Stomach smooth muscle (tissue), 2 donors: ENCODE results near the gene PDZD4.

Experiments used
- H3K27ac ChIP-seq: one replicate; pipeline ENCODE4 v1.7.0; 2013; ENCODE audit warnings: mild to moderate bottlenecking, low read length, inconsistent platforms
- H3K27me3 ChIP-seq, 2 donors: one replicate each; pipeline ENCODE4 v1.7.0; 2013; ENCODE audit warnings: low read length in 2 of 2; ENCODE audit not compliant: insufficient read depth in 2 of 2, control insufficient read depth in 1 of 2
- H3K36me3 ChIP-seq, 2 donors: one replicate each; pipeline ENCODE4 v1.7.0; 2013; ENCODE audit warnings: low read length in 2 of 2; ENCODE audit not compliant: control insufficient read depth in 2 of 2, insufficient read depth in 2 of 2
- H3K4me1 ChIP-seq: one replicate; pipeline ENCODE4 v1.7.0; 2013; ENCODE audit warnings: low read length; ENCODE audit not compliant: control insufficient read depth, insufficient read depth
- H3K4me3 ChIP-seq, 2 donors: one replicate each; pipeline ENCODE4 v1.7.0; 2013; ENCODE audit warnings: low read length in 2 of 2
- H3K9ac ChIP-seq, 2 donors: one replicate each; pipeline ENCODE4 v1.7.0; 2013; ENCODE audit warnings: low read length in 2 of 2, mild to moderate bottlenecking in 1 of 2
- H3K9me3 ChIP-seq, 2 donors: one replicate each; pipeline ENCODE4 v1.7.0; 2013; ENCODE audit warnings: low read length in 2 of 2; ENCODE audit not compliant: control insufficient read depth in 2 of 2
- donor health status: healthy.
- donor health status: Pancreatic carcinoma.

Gene PDZD4

DNA sequence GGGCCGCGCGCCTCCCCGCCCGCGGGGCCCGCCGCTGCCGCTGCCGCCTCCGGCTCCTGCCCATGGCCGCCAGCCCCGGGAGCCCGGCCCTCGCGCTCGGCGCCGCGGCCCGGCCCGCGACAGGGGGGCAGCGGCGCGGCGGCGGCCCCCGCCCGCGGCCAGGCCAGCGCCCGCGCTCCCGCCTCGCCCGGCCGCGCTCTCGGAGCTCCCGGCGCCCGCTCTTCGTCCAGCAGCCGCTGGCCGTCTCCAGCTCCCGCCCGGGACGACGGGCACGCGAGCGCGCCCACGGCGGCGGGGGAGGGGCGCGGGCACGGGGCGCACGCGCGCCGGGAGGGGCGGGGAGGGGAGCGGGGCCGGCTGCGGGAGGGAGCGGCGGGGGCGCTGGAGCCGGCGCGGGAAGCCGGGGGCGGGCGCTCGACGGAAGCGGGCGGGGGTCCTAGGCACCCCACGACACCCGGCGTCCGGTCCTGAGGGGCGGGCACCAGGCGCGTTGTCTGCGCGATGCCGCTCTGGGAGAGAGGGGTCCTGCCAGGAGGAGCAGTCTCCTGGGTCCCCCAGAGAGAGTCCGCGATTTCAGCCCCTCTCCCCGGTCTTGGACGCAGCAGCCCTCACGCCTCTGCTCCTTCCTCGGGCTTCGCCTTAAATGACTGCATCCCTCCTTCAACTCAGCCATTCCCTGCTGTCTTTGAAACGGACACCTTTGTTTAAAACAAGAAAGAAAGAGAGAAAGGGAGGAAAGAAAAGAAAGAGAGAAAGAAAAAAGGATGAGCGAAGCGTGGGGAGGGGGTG, 490 bp upstream of the PDZD4 start:
- peaks cover 0 to 17% of the 10 kb centered on the region in 2 donors for H3K27me3 ChIP-seq
- no peaks in the 10 kb centered on the region for H3K9me3 ChIP-seq
- peaks cover 9% of the 10 kb centered on the region for H3K4me1 ChIP-seq
- peak overlapping the region in 1 of 2 donors; percentile 52 for H3K4me3 ChIP-seq
- H3K27ac ChIP-seq, result no peak overlapping the region
- no peak overlapping the region for H3K9ac ChIP-seq
- H3K36me3 ChIP-seq, result no peaks in the 10 kb centered on the region

DNA sequence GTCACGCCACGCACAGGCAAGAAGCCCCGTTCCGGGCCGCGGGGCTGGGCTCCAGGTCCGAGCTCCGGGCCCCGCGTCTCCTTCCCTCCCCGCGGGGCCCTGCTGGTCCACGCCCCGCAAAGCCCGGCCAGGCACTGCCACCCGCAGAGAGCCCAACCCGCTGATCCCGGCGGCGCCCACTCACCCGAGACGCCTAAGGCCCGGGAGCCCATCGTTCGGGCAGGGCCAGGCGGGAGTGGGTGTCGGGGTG, 870 bp downstream of the PDZD4 start:
- Histone ChIP-seq H3K4me1 (peaks cover 9% of the 10 kb centered on the region), H3K9ac (peak overlapping the region in 1 of 2 donors; percentile 33), H3K4me3 (peak overlapping the region; percentile 57 to 68), H3K27me3 (peaks cover 0 to 17% of the 10 kb centered on the region in 2 donors), H3K9me3 (no peaks in the 10 kb centered on the region), H3K36me3 (no peaks in the 10 kb centered on the region), H3K27ac (no peak overlapping the region)

DNA sequence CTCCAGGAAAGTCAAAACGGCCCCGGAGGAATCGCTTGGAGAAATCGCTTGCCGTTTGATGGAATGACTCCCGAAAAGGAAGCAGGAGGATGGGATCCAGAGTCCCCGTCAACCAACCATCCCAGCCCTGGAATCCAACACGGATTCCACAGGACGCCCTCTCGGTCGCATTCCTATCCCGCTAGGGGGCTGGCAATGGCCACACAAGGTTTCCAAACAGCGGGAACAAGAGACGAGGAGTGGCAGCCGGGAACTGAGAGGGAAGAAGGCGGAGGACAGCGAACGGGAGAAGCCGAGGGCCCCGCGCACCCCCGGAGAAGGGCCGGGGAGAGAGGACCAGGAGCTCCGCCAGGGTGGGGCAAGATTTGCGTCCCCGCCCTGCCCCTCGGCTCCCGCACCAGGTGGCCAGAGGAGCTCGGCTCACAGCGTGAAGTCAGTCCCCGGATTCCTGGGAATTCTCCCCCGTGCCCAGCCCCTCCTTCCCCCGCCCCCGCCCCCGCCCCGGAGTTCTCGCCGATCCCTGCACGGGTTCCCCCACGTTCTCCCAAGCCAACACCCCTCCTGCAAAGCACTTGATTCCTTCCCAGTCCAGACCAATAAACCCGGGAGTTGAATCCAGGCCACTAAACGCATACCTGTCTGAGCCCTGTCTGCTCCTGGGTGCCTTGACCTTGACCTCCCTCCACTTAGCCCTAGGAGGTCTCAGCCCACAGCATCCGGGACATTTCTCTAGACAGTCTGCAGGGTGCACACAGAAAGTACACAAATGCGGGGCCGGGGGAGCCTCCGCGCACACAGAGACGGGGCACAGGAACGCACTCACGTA, 1.4 kb downstream of the PDZD4 start:
- Histone ChIP-seq H3K27me3 (peaks cover 0 to 18% of the 10 kb centered on the region in 2 donors), H3K36me3 (no peaks in the 10 kb centered on the region), H3K27ac (peak overlapping the region; percentile 41), H3K9ac (peak overlapping the region; percentile 36 to 38), H3K4me3 (peak overlapping the region; percentile 57 to 68), H3K4me1 (peaks cover 9% of the 10 kb centered on the region), H3K9me3 (no peaks in the 10 kb centered on the region)

DNA sequence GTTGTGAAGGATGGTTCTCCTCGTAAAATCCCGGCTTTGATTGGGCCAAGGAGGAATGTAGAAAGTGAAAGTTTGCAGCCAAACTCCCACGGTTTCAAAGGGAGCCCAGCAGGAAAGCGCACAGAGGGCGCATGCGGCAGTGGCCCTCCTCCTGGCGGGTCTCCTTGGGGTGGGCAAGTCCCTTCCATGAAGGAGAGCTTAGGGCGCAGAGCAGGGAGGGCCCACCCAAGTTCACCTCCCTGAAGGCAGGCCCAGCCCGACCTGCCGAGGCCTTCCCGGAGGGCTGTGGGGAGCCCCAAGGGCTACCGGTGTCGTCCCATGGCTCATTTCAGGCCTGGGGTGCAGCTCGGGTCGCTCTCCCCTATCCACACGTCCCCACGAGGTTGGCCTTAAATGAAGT, 2.0 kb downstream of the PDZD4 start:
- Histone ChIP-seq H3K27ac (peak overlapping the region; percentile 41), H3K9me3 (no peaks in the 10 kb centered on the region), H3K4me3 (peak overlapping the region; percentile 49 to 68), H3K4me1 (peaks cover 9% of the 10 kb centered on the region), H3K9ac (peak overlapping the region; percentile 36 to 38), H3K36me3 (no peaks in the 10 kb centered on the region), H3K27me3 (peaks cover 0 to 22% of the 10 kb centered on the region in 2 donors)

DNA sequence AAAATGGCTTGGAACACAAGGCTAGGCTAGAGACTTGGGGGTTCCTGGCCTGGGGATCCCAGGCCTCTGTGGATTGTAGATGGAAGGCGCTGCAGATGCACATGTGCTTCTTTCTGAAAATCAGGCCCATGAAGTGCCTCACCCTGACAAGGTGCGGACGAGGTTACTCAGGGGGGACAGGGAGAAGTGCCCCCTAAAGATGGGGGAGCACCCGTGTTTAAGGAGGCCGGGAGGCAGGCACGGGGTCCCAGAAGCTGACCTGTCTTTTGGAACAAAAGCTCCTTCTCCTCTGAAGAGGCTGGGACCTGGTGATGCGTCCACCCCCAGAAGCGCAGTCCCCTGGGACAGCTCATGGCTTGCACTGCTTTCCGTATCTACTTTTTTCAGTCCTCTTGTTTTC, 2.4 kb downstream of the PDZD4 start:
- Histone ChIP-seq H3K27me3 (peaks cover 0 to 22% of the 10 kb centered on the region in 2 donors), H3K9me3 (no peaks in the 10 kb centered on the region), H3K4me3 (peak overlapping the region in 1 of 2 donors; percentile 68), H3K36me3 (no peaks in the 10 kb centered on the region), H3K27ac (peak overlapping the region; percentile 41), H3K4me1 (peaks cover 9% of the 10 kb centered on the region), H3K9ac (no peak overlapping the region)

DNA sequence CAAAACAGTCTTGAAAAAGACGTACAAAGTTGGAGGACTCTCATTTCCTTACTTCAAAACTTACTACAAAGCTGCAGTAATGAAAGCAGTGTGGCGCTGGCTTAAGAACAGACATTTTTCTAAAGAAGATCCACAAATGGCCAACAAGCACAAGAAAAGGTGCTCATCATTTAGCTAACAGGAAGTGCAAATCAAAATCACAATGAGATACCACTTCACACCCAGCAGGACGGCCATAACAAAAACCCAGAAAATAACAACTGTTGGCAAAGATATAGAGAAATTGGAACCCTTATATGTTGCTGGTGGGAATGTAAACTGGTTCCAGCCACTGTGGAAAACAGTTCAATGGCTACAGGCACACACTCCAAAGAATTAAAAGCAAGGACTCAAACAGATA, 3.3 kb downstream of the PDZD4 start:
- Histone ChIP-seq H3K4me1 (peaks cover 9% of the 10 kb centered on the region), H3K4me3 (no peak overlapping the region), H3K27me3 (peaks cover 0 to 19% of the 10 kb centered on the region in 2 donors), H3K36me3 (no peaks in the 10 kb centered on the region), H3K9me3 (no peaks in the 10 kb centered on the region), H3K9ac (no peak overlapping the region), H3K27ac (no peak overlapping the region)

DNA sequence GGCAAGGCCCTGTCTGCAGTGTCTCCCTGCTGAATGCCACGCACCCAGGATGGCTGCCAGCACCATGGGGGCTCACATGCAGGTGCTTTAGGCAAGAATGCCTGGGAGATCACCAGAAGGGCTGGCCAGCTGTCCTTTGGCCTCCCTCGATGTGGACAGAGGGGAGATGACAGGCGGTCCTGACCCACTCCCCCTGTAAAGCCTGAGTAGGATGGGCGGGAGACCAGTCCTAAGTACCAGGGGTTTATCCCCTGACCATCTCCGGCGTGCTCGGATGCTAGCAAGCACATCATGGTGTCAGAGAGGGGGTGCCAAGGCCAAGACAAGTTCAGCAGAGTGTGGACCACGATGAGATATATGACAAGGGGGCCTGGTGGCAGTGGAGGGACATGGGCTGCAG, 5.3 kb downstream of the PDZD4 start:
- H3K9me3 ChIP-seq, result no peaks in the 10 kb centered on the region
- H3K4me1 ChIP-seq, result peaks cover 8% of the 10 kb centered on the region
- no peak overlapping the region for H3K9ac ChIP-seq
- peaks cover 0 to 16% of the 10 kb centered on the region in 2 donors for H3K27me3 ChIP-seq
- H3K27ac ChIP-seq, result no peak overlapping the region
- H3K4me3 ChIP-seq, result no peak overlapping the region
- H3K36me3 ChIP-seq, result no peaks in the 10 kb centered on the region

DNA sequence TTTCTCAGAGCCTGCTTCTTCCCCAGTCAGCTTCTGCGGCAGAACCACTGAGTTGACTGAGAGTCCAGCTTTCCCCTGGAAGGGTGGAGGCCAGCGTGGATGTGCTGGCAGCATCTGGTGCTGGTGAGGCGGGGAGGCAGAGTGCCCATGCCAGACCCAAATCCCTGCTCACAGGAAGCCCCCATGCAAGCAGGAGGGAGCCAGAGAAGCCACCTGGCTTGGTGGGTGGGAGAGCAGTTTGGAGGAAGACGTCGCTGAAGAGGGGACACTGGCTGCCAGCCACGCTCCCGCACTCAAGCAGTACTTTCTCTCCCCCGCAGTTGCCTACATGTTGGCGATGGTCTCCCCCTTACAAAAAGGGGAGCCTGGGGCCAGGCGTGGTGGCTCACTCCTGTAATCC, 6.0 kb downstream of the PDZD4 start:
- peaks cover 7% of the 10 kb centered on the region for H3K4me1 ChIP-seq
- H3K9me3 ChIP-seq, result no peaks in the 10 kb centered on the region
- no peak overlapping the region for H3K27ac ChIP-seq
- no peak overlapping the region for H3K9ac ChIP-seq
- H3K36me3 ChIP-seq, result no peaks in the 10 kb centered on the region
- H3K4me3 ChIP-seq, result no peak overlapping the region
- H3K27me3 ChIP-seq, result peaks cover 0 to 19% of the 10 kb centered on the region in 2 donors

DNA sequence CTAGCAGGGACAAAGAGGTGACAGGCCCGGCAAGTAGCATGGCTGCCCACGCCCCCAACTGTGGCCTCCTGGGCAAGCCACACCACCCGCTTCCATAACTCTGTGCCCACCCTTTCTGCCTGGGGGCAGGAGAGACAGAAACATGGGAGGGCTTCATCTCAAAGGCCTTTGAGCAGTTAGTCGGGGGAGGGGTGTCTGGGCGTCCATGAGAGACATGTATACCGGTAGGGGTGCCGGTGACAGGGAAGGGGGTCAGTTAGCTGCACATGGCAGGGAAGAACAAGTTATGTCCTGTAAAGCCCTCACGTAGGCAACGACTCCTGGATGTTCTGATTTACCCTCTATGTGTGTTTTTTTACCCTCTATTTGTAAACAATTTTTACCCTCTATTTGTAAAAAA, 9.3 kb downstream of the PDZD4 start:
- Histone ChIP-seq H3K36me3 (no peaks in the 10 kb centered on the region), H3K9me3 (no peaks in the 10 kb centered on the region), H3K9ac (no peak overlapping the region), H3K4me3 (no peak overlapping the region), H3K4me1 (no peaks in the 10 kb centered on the region), H3K27ac (no peak overlapping the region), H3K27me3 (peaks cover 0 to 15% of the 10 kb centered on the region in 2 donors)

DNA sequence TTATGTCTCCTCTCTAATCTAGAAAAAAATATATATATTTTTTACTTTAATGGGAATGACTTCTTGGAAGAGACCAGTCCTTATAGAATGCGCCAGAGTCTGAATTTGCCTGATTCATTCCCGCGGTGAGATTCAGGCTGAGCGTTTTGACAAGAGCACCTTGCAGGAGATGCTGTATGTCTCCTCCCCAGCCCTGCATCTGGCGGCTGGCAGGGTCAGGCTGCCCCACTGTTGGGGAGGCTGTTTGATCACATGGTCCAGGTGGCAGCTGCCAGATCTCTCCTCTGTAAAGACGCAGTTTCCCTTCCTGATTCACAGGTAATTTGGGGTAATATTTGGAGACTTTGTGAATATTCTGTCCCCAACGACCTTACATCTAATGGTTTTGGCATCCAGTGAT, 9.7 kb downstream of the PDZD4 start:
- Histone ChIP-seq H3K4me1 (no peaks in the 10 kb centered on the region), H3K27ac (no peak overlapping the region), H3K27me3 (peaks cover 0 to 15% of the 10 kb centered on the region in 2 donors)

More for the DNA sequence above, 9.7 kb downstream of the PDZD4 start:
- no peak overlapping the region for H3K9ac ChIP-seq
- H3K36me3 ChIP-seq, result no peaks in the 10 kb centered on the region
- H3K9me3 ChIP-seq, result no peaks in the 10 kb centered on the region
- H3K4me3 ChIP-seq, result no peak overlapping the region
